OCI-LY3 (cell line): ENCODE data around the gene PIM3.

Experiments
- CTCF ChIP-seq: fragments of 200-600, 300-600 bp; sonication (generic); IDR thresholded peaks from 2 replicates; pipeline ENCODE4 v1.5.1; 2014; ENCODE audit warnings: antibody characterized with exemption, low read length, low read depth
- EZH2phosphoT487 ChIP-seq: fragments of 200-600 bp; shearing (Covaris generic); IDR thresholded peaks from 2 replicates; pipeline ENCODE4 v1.6.1; 2018; ENCODE audit warnings: antibody characterized with exemption, mixed run types, low read depth

DNA sequence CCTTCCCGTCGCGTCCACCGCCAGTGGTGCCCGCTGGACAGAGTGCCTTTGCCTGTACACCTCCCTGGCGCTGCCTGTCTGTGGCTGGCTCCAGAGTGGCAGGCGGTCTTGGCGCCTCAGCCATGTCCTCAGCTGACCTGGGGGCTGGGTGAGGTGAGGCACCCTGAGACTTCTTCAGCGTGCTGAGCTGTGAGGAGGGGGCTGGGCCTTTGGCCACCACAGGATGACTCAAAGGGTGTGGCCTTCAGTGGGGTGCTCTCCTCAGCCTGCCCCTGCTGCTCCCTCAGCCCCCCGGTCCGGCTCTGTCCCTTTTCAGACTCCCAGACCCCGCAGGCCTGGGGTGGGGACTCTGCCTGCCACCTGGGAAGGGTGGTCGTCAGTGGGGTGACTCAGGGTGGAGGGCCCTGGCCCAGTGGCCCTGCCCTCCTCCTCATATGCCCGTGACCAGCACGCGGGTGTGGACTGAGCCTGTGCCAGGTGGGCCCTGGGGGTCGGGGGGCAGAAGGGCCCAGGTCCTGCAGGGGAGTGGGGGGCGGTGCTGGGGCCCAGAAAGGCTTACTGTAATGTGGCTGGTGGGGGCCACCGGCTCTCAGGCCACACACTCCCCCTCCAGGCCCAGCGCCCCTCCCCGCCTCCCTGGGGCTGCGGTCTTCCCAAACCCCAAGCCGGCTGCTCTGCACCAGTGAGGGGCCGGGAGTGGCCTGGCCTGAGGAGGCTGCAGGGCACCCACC is 26.2 kb upstream of the PIM3 start:
- no peak for TF ChIP-seq CTCF
- TF ChIP-seq EZH2phosphoT487 = no peak
